Urinary bladder (tissue), 4 donors: ENCODE results near the gene FHL5. TPM values are rescaled to one million over a fixed set of nuclear protein-coding genes. Genes with fewer than 3 reads are reported as not detected.

Experiments
- DNase-seq: peaks from one replicate; pipeline ENCODE4 v3.0.0-alpha.2; 2015; ENCODE audit errors: extremely low spot score
- H3K27ac ChIP-seq: one replicate; pipeline ENCODE4 v1.5.1; 2013; ENCODE audit warnings: low read depth, mild to moderate bottlenecking, moderate library complexity
- H3K36me3 ChIP-seq: one replicate; pipeline ENCODE4 v1.6.1; 2013; ENCODE audit warnings: mild to moderate bottlenecking, moderate library complexity; ENCODE audit not compliant: insufficient read depth
- H3K4me1 ChIP-seq: one replicate; pipeline ENCODE4 v1.6.1; 2013; ENCODE audit warnings: mild to moderate bottlenecking, moderate library complexity; ENCODE audit not compliant: insufficient read depth
- H3K4me3 ChIP-seq: one replicate; pipeline ENCODE4 v1.5.1; 2013; ENCODE audit warnings: low read depth, low read length
- WGBS: extraction: QIAGEN DNeasy Blood & Tissue Kit; methylation state at CpG from one replicate; pipeline ENCODE4 v1.1.7; 2013; 5-methylcytosine and 5-hydroxymethylcytosine counted together
- polyA plus RNA-seq: library from polyadenylated mRNA; stranded (reverse); fragments of 200-250 nt; gene quantifications from one replicate; pipeline ENCODE4 v1.2.3, GENCODE V29; 2013
- total RNA-seq: library from RNA; depleted of rRNA; stranded (reverse); fragments of >200 nt; gene quantifications from one replicate; pipeline ENCODE4 v1.2.3, GENCODE V29; 2014
- donor health status: healthy with polysubstance abuse.
- donor health status: healthy.

FHL5 gene
- total and polyA plus RNA-seq, 2 donors = 3.0 to 12.8 TPM

GRCh38 chr6:96563853-96564252 is 925 bp downstream of the FHL5 start:
- no peak overlapping the region for H3K4me3 ChIP-seq
- no peaks in the 10 kb centered on the region for H3K36me3 ChIP-seq
- no peaks in the 10 kb centered on the region for H3K4me1 ChIP-seq
- H3K27ac ChIP-seq = no peak overlapping the region
- DNase-seq = no peak

GRCh38 chr6:96570053-96570452 is 7.1 kb downstream of the FHL5 start:
- Histone ChIP-seq H3K4me3 (no peak overlapping the region), H3K4me1 (no peaks in the 10 kb centered on the region), H3K36me3 (no peaks in the 10 kb centered on the region), H3K27ac (no peak overlapping the region)
- 80% methylated on average over 2 of the region's 2 CpGs for WGBS
- no peak for DNase-seq

- Histone ChIP-seq H3K36me3 (no peaks in the 10 kb centered on the region), H3K27ac (no peak overlapping the region), H3K4me3 (no peak overlapping the region), H3K4me1 (no peaks in the 10 kb centered on the region)
- DNase-seq = no peak
Measured at GRCh38 chr6:96571551-96571950, 8.6 kb downstream of the FHL5 start.

GRCh38 chr6:96575359-96575758 is 12.4 kb downstream of the FHL5 start:
- 73% methylated on average over 3 of the region's 3 CpGs for WGBS
- Histone ChIP-seq H3K4me1 (no peaks in the 10 kb centered on the region), H3K4me3 (no peak overlapping the region), H3K36me3 (no peaks in the 10 kb centered on the region), H3K27ac (no peak overlapping the region)
- DNase-seq = no peak

GRCh38 chr6:96576221-96576620 is 13.3 kb downstream of the FHL5 start:
- Histone ChIP-seq H3K4me3 (no peak overlapping the region), H3K27ac (no peak overlapping the region), H3K4me1 (no peaks in the 10 kb centered on the region), H3K36me3 (no peaks in the 10 kb centered on the region)
- 56% methylated on average over 4 of the region's 4 CpGs for WGBS
- no peak for DNase-seq

- Histone ChIP-seq H3K4me1 (no peaks in the 10 kb centered on the region), H3K36me3 (no peaks in the 10 kb centered on the region), H3K27ac (no peak overlapping the region), H3K4me3 (no peak overlapping the region)
- no peak for DNase-seq
- 79% methylated on average over 2 of the region's 2 CpGs for WGBS
Measured at GRCh38 chr6:96582021-96582420, 19.1 kb downstream of the FHL5 start.

- DNase-seq = no peak
- no peaks in the 10 kb centered on the region for H3K4me1 ChIP-seq
- WGBS = 72% methylated on average over 1 of the region's 1 CpG
- H3K4me3 ChIP-seq = no peak overlapping the region
- no peak overlapping the region for H3K27ac ChIP-seq
- no peaks in the 10 kb centered on the region for H3K36me3 ChIP-seq
Measured at GRCh38 chr6:96582436-96582835, 19.5 kb downstream of the FHL5 start.

GRCh38 chr6:96604420-96604819 is 41.5 kb downstream of the FHL5 start:
- no peak overlapping the region for H3K27ac ChIP-seq

GRCh38 chr6:96608074-96608473 is 45.1 kb downstream of the FHL5 start:
- Histone ChIP-seq H3K4me3 (no peak overlapping the region), H3K4me1 (no peaks in the 10 kb centered on the region), H3K27ac (no peak overlapping the region), H3K36me3 (no peaks in the 10 kb centered on the region)
- DNase-seq = no peak

More at GRCh38 chr6:96604420-96604819, 41.5 kb downstream of the FHL5 start:
- 76% methylated on average over 2 of the region's 2 CpGs for WGBS
- DNase-seq = no peak
- Histone ChIP-seq H3K4me3 (no peak overlapping the region), H3K4me1 (no peaks in the 10 kb centered on the region), H3K36me3 (no peaks in the 10 kb centered on the region)

GRCh38 chr6:96610019-96610418 is 47.1 kb downstream of the FHL5 start:
- no peak overlapping the region for H3K4me3 ChIP-seq
- no peaks in the 10 kb centered on the region for H3K4me1 ChIP-seq
- no peak for DNase-seq
- WGBS = 90% methylated on average over 1 of the region's 1 CpG
- H3K36me3 ChIP-seq = no peaks in the 10 kb centered on the region
- H3K27ac ChIP-seq = no peak overlapping the region

- no peak overlapping the region for H3K27ac ChIP-seq
- H3K4me1 ChIP-seq = no peaks in the 10 kb centered on the region
- 43% methylated on average over 1 of the region's 1 CpG for WGBS
- no peak for DNase-seq
- H3K36me3 ChIP-seq = no peaks in the 10 kb centered on the region
- no peak overlapping the region for H3K4me3 ChIP-seq
Measured at GRCh38 chr6:96611342-96611991, 48.5 kb downstream of the FHL5 start.

- Histone ChIP-seq H3K4me1 (no peaks in the 10 kb centered on the region), H3K36me3 (no peaks in the 10 kb centered on the region), H3K27ac (no peak overlapping the region), H3K4me3 (no peak overlapping the region)
- WGBS = 68% methylated on average over 2 of the region's 2 CpGs
- no peak for DNase-seq
Measured at GRCh38 chr6:96613291-96613999, 50.5 kb downstream of the FHL5 start.

- H3K4me3 ChIP-seq = no peak overlapping the region
- H3K36me3 ChIP-seq = no peaks in the 10 kb centered on the region
- no peaks in the 10 kb centered on the region for H3K4me1 ChIP-seq
- H3K27ac ChIP-seq = no peak overlapping the region
- WGBS = 66% methylated on average over 6 of the region's 6 CpGs
- no peak for DNase-seq
Measured at GRCh38 chr6:96620851-96621250, 57.9 kb downstream of the FHL5 start.

GRCh38 chr6:96621983-96622382 is 59.1 kb downstream of the FHL5 start:
- Histone ChIP-seq H3K27ac (no peak overlapping the region), H3K4me3 (no peak overlapping the region), H3K4me1 (no peaks in the 10 kb centered on the region), H3K36me3 (no peaks in the 10 kb centered on the region)
- WGBS = 27% methylated on average over 2 of the region's 2 CpGs
- DNase-seq = no peak
